GM19438 (cell line): Measurements from ENCODE around the gene SLAIN1.
A peak's percentile ranks its signal among the peaks of the same experiment; 100 is the strongest.

Experiments used
- ATAC-seq: cut with Tn5 transposase; IDR thresholded peaks from one replicate; pipeline ENCODE4 v1.9.1; 2021; ENCODE audit warnings: low read depth; ENCODE audit not compliant: unreplicated experiment

The SLAIN1 gene

DNA sequence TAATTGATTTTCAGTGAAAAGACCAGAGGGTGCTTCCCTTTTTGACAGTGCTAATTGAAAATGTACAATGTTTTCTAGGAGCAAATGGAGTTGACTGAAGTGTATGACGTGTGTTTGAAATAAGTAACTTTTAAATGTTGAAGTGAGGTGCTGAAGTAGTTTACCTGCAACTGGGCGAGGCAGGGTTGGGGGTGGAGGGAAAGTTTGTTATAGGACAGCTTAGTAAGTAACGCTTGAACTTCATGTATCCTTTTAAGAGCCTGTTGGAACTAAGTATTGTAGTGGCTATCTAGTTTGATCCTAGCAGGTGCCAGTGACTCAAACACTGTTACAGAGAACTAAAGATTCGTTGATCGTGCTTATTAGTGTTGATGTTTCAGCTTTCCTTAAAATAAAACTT, 5.9 kb downstream of the SLAIN1 start:
- ATAC-seq = no peak

DNA sequence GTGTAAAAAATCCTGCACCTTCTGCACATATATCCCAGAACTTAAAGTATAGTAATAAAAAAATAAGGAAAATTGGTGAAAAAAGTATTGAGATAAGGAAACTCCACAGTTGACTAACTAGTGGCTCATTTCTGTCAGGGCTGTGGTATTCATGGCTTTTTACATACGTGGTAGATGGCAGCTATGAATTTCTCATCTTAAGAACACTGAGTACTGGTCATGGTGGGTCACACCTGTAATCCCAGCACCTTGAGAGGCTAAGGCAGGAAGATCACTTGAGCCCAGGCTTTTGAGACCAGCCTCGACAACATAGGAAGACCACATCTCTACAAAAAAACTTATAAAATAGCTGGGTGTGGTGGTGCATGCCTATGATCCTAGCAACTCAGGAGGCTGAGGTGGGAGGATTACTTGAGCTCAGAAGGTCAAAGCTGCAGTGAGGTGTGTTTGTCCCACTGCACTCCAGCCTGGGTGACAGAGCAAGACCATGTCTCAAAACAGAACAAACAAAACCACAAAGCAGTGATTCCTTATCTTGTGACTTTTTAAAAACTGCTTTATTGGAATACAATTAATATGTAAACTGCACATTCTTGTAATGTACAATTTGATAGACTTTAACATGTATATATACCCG, 16.8 kb downstream of the SLAIN1 start:
- no peak for ATAC-seq

DNA sequence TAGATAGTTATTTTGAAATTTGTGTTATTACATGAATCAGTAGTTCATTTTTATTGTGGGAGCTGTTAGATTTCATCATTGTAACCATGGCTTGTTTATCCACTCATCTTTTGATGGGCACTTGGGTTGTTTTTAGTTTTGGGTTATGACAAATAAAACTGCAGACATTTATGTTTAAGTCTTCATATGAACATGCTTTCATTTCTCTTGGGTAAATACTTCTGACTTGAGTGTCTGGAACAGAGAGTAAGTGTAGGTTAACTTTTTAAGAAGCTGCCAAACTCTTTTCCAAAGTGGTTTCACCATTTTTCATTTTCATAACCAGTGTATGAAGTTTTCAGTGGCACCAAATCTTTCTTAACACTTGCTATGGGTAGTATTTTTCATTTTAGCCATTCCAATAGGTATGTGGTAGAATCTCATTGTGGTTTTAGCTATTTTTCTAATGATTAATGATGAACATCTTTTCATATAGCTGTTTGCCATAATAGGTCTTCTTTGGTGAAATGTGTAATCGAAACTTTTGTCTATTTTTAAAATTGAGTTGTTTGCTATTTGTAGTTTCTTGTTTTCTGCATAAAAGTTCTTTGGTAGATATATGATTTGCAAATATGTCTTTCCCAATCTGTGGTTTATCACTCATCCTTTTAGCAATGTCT, 17.9 kb downstream of the SLAIN1 start:
- ATAC-seq = no peak

DNA sequence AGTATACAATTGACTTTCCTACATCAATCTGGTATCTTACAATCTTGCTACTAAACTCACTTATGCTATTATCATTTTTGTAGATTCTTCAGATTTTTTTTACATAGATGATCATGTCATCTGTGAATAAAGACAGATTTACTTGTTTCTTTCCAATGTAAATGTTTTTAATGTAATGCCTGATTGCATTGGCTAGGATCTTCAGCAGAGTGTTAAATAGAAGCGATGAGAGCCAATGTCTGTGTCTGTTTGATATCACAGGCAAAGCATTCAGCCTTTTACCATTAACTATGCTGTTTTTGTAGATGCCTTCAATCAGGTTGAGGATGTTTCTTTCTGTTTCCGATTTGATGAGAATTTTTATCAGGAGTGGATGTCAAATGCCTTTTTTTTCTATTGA, 19.2 kb downstream of the SLAIN1 start:
- no peak for ATAC-seq

DNA sequence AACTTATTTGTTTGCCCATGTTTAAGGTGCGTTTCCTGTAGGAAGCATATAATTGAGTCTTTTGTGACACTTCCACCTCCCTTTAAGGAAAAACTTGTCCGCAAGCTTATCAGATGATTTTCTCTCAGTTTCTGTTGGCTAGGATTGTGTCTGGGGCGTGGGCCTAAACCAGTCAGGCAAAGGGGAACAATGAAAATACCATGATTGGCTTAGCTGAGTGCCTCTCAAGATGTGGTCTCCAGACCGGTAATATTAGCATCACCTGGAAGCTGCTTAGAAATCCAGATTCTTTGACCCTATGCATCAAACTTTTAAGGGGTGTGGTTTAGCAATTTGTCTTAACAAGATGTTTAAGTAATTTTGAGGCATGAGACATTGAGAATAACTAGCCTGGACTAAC, 20.0 kb downstream of the SLAIN1 start:
- ATAC-seq = no peak

DNA sequence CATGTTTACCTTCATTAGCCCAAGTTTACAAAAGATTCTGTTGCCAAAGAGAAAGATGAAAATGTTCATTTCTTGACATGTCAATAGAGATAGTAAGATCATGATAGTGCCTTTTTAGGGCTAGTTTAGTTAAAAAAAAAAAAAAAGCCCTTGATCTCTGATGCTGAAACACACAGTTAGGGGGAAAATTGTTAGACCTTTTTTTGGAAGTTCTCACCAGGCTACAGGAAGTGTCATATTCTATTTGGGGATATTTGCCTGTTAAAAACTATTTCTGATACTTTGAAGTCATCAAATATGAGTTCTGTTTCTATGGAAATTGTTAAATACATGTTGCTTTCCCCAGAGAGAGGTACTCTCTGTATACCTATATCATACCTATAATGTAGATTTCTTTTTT, 21.6 kb downstream of the SLAIN1 start:
- no peak for ATAC-seq

DNA sequence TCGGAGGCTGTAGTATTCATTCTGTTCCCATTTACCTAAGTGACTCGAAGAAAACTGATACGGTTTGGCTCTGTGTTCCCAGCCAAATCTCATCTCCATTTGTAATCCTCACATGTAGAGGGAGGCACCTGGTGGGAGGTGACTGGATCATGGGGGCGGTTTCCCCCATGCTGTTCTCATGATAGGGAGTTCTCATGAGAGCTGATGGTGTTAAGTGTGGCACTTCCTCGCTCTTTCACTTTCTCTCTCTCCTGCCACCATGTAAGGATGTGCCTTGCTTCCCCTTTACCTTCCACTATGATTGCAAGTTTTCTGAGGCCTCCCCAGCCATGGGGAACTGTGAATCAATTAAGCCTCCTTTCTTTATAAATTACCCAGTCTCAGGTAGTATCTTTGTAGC, 23.5 kb downstream of the SLAIN1 start:
- no peak for ATAC-seq

DNA sequence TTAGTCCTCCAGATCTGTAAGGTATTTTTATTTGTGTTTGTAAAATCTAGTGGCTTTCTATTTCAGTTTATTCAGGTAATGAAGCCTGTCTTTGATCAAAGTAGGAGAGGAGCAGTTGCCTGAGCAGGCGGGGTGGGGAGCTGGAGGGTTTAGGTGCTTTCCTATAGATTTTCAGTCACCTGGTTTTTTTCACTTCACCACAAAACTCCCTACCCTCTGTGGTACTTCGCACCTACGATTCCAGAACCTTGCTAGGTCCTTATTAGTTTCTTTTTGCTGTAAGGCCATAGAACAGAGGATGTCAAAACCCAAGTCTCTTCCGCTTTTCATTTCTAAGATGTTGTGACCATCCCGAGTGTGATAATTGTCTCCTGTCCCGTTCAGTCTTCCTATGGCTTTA, 26.6 kb downstream of the SLAIN1 start:
- no peak for ATAC-seq

DNA sequence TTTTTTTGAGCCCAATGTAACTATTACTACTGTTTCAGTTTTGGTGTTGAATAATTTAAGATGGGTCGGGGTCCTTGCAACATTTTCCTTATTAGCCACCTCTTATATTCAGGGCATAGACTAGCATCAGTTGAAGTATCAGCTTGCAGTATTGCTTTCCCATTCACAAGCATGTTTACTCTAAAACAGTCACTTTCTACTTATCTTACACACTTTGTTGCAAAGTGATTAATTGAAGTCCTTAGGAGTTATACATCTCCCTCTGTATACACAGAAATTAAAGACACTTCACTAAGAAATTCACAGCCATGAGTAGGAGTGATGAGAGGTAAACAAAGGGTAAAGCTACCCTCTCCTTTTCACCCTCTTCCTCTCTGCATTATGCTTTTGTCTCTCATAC, 27.6 kb downstream of the SLAIN1 start:
- no peak for ATAC-seq

DNA sequence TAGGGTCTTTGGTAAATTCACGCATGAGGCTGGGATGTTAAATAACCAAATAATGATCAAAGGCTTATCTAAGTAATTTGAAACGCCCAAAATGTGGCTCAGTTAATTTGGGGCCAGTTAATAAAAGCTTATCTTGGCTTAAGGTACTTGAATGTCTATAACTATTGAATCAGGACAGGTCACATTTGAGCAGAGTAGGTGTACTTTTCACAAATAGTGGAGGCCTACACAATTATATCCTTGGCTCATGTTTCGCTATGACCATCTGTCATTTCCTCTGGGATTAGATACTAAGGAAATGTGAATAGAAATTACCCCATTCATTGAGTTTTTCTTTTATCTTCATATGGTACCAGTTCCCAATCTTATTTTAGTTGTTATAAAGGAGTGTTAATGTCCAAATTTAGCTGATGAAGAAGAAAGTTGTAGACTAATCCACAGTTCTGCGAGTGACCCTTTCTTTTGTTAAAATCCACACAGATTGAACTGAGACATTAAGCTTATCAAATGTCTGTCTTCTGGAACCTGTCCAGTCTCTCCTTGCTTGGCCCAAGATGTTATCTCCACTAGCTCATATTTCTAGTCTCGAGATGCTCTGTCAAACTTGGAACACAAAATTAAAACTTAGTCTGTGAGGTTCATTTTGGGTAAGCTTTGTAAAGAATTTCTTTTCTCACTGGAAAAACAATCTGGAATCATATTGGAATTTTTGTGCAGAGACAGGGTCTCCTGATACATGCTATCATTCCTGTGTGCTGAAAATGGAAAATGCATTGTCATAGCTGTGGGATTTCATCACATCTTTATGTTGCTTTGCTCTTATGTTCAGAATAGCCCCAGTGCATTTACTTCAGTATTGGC, 31.0 kb downstream of the SLAIN1 start:
- ATAC-seq = no peak

DNA sequence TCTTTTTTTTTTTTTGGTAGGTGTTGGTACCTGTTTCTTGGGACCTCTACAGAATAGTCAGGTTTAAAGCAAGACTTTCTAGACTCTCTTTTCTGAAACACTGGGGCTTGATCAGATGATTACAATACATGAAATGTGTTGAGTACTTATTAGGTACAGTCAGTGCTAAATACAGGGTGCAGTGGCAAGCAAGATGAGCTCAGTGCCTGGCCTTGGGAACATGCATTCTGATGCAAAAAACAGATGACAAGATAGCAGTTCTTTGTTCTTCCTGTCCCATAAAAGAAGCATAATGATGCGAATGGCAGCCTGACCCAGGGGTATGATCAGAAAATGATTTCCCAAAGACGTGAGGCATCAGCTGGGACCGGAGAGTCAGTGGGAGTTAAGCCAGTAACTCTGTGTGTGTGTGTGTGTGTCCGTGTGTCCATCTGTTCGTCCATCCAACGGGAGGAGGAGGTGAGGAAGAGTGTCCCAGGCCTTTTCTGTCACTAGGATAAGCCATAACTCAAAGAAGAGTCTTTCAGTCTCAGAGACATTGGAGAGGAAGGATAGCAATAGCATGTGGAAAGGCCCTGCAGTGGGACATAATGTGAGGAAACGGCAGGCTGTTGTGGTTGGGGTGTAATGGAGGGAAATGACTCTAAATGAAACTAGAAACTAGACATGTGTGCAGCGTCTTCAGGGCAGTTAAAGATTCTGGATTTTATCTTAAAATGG, 32.2 kb downstream of the SLAIN1 start:
- ATAC-seq = peak; percentile 99

DNA sequence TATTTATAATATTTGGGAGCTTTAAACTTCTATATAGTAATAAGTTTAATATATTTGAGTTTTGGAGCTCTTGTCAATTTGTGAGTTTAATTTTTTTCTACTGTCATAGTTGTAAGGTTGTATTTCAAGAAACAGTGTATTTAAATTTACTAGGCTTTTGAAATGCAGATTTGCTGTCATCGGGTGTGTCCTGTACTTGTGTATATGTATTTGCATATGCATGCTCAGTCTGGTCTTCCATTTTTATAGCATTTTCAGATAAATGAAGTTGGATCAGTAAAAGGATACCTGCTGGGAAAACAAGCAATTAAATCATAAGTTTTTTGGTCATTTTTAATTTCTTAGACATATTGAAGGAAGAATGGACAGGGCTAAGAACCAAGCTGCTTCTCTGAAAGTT, 33.1 kb downstream of the SLAIN1 start:
- ATAC-seq = no peak

DNA sequence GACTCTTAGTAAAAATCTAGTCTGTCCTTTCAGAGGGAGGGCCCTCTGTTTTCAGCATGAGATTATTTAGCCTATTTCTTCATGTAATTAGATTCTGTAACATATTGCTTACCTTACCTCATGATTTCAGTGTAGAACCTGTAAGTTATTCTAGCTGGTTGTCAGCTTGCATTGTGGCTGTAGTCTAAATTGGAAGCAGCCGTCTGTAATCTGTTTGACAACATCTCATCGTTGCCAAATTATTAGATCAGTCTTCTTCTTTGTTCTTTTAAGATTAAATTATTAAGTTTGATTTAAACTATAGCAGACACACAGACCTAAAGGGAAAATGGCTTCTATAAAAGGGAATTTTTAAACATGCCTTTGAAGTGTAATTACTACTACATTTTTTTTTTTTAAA, 34.8 kb downstream of the SLAIN1 start:
- ATAC-seq = no peak

DNA sequence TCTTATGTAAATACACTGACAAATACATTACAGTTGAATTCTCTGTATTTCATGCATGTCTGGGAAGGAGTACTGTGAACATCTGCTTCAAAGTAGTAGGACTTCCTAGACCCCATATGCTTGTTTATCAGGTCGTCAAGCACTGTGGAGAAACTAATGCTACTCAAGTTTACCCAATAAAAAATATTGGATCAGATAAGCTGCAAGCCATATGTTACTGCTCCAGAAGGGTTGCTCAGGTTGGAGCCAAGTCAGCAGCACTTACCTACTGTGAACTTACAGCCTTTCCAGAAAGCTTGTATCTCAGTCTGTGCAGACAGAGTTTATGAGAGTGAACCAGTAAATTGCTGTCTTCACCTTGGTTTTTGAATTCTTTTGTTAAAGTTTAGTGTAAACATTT, 36.2 kb downstream of the SLAIN1 start:
- ATAC-seq = no peak

DNA sequence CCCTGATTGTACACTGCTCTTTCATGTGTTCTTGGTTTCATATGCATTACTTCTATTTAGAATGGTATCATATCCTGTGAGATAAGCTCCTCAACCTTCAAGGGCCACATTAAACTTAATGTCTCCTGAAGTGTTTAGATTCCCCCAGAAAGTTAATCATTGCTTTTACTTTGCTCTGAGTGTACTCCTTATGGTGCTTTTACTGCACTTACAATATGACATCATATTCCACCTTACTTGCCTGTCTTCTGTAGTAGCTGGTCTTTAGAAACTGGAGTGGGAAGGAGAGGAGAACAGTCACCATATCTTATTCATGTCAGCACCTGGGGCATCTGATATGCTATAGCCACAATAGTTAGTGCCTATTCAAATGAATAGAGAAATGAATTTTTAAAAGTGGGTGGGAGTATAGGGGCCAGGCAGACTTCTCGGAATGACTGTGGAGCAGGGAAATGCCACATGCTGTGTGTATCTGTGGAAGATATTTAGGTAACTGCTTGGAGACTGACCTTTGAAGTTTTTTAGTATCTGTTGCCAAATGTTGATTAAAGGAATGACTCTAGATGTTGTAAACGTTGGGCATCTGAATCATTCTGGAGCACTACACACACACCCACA, 40.2 kb downstream of the SLAIN1 start:
- ATAC-seq = peak; percentile 72

DNA sequence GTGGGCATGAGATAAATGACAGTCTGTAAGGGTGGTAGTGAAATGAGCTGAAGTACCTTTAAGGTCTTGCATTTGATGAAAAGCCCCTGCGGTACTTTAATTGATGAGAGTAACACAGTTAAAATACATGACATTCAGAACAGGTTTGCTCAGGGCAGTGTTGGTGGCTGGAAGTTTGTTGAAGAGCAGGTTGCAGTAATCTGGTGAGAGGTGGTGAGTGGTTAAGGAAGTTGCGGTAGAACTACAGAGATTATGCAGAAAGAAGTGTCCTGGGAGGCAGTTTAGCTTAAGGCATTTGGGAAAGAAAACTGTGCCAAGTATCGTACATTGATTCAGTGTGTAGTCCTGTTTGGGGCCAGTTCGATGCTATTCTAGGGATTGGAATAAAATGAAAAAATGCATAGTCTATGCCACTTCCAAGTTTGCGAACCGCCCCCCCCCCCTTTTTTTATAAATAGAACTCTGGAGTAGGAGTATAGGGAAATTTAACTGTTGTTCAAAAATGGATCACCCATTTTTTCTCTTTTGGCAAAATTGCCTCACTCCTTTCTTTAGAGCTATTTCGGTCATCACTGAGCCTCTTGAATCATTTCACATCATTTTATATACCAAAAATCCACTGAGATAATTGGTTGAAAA, 42.7 kb downstream of the SLAIN1 start:
- no peak for ATAC-seq

DNA sequence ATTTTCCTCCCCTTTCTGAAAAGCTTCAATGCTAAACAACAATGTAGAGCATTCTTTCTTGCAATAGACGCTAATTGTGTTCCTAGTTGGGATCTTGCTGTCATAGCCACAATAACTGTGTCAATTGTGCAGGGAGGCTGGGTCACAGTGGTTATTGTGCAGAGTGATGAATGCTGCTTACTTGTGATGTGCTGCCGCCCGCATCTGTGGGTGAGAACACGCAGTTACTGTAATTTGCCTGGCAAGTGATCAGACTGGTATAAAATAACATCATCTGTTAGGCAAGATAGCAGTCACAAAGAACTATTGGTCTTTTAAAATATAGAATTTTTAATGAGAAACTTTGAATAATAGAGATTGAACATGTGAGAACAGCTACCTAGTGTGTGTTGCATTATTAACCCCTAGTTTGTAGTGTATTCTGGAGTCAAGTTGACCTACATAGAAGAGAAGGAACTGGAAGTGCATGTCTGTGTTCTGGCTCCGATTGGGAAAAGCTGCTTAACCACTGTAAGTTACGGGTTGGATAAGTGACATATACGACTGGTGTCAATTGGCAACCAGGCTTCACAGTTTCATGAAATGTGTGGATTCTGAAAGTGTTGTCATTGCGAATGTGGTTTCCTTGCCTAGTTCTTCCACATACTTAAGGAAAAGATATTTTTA, 43.6 kb downstream of the SLAIN1 start:
- no peak for ATAC-seq

DNA sequence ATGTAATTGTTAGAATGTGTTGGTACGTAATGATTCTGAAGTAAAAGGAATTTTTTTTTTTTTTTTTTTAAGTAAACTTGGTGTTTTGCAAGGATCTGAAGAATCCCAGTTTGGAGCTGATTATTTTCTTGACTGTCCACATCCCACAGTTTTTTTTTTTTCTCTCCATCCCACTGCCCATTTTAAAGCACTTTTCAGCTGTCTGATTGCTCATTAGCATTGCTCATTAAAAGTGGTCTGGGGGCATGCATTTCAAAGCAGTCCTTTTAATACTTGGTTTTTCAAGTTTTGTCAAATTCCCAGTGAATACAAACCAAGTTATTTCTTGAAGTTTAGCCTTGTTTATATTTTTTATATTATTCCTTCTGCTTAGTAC, 44.1 kb downstream of the SLAIN1 start:
- no peak for ATAC-seq

DNA sequence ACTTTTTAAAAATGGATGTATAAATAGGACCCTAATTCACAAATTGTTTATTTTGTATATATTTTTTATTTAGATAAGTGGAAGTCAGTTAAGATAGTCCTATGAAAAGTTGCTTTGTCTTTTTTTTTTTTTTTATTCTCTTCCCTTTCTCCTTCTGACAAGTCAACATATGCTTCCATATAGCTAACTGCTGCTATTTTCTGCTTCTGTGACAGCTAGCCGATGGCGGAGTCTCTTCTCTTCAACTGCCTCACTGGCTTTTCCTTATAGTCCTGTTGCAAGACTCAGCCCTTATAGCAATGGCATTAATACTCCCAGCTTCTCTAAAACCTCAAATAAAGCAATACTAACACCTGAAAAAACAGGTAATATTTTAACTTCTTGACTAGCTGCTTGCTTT, 45.3 kb downstream of the SLAIN1 start:
- no peak for ATAC-seq

DNA sequence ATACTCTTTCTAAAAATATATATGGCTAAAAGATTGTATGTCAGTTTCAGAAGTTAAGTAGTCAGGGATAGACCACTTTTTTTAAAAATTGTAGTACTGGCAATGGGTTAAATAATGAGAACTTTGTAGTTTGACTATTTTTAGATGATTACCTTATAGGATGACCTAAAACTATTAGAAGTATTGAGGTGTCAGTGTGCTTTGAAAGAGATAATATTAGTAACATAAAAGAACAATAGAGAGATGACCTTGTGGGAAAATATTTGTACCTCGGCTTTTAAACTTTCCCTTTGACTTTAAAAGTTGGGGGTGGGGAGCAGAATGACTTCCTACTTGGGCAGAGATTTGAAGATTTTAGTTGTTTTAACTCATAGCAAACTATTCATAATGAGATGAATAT, 48.3 kb downstream of the SLAIN1 start:
- ATAC-seq = no peak
